ENCODE data around the gene CKMT2.

DNA sequence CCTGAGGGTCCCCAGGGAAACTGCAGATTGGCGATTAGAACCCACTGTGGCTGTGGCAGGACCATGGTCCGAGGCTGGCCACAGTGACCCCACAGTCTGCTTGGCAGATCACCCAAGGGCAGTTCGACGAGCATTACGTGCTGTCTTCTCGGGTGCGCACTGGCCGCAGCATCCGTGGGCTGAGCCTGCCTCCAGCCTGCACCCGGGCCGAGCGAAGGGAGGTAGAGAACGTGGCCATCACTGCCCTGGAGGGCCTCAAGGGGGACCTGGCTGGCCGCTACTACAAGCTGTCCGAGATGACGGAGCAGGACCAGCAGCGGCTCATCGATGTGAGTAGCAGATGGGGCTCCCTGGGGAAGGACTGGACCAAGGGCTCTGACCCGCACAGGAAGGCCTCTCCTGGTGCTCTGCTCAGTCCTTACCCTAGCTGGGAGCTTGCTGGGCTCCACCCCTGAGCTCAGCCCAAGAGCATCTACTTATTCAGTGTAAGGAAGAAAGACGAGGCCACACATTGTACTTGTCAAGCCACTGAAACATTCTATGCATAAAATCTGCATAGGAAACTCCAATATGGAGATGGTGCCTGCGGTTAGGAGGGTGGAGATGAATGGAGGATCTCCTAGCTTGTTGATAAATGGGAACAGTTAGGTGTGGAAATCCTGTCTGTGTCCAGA is 21.9 kb downstream of the CKMT2 start:
- TF ChIP-seq, protein P1, sequence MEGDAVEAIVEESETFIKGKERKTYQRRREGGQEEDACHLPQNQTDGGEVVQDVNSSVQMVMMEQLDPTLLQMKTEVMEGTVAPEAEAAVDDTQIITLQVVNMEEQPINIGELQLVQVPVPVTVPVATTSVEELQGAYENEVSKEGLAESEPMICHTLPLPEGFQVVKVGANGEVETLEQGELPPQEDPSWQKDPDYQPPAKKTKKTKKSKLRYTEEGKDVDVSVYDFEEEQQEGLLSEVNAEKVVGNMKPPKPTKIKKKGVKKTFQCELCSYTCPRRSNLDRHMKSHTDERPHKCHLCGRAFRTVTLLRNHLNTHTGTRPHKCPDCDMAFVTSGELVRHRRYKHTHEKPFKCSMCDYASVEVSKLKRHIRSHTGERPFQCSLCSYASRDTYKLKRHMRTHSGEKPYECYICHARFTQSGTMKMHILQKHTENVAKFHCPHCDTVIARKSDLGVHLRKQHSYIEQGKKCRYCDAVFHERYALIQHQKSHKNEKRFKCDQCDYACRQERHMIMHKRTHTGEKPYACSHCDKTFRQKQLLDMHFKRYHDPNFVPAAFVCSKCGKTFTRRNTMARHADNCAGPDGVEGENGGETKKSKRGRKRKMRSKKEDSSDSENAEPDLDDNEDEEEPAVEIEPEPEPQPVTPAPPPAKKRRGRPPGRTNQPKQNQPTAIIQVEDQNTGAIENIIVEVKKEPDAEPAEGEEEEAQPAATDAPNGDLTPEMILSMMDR (IDR thresholded peaks at IDR 0.05; ENCODE audit: insufficient read depth, low read length), result no peak
- TF ChIP-seq POLR2AphosphoS5 (IDR thresholded peaks at IDR 0.05; ENCODE audit: low read depth) (no peak), SPI1 (IDR thresholded peaks at IDR 0.05; ENCODE audit: borderline replicate concordance, low read depth) (no peak), GABPA (IDR thresholded peaks at IDR 0.05; ENCODE audit: low read depth) (no peak)

Data from HL-60 (cell line).